ENCODE measurements around the gene CCDC24.

Gene CCDC24

GRCh38 chr1:43970911-43971310 is 20.5 kb upstream of the CCDC24 start:
- DNase-seq: no peak
- TF ChIP-seq POLR2A (IDR thresholded peaks at IDR 0.05; ENCODE audit: low read length) (no peak), GATA1 (IDR thresholded peaks at IDR 0.05; ENCODE audit: low read depth, low read length) (no peak)

- DNase-seq: no peak
These were observed 19.9 kb upstream of the CCDC24 start for GRCh38 chr1:43971336-43971980.

GRCh38 chr1:43973981-43974442 is 17.4 kb upstream of the CCDC24 start:
- DNase-seq: no peak
- no peak for TF ChIP-seq POLR2A (IDR thresholded peaks at IDR 0.05; ENCODE audit: low read length)
- no peak for TF ChIP-seq GATA1 (IDR thresholded peaks at IDR 0.05; ENCODE audit: low read depth, low read length)

More at GRCh38 chr1:43971336-43971980, 19.9 kb upstream of the CCDC24 start:
- TF ChIP-seq POLR2A (IDR thresholded peaks at IDR 0.05; ENCODE audit: low read length) (no peak), GATA1 (IDR thresholded peaks at IDR 0.05; ENCODE audit: low read depth, low read length) (no peak)

GRCh38 chr1:43974443-43975248 is 16.8 kb upstream of the CCDC24 start, which contains the start of gene ATP6V0B:
Gene ATP6V0B (plus strand): TSS chr1:43974960. CDS start chr1:43975041, 81 bp downstream.
- peak; percentile 96 to 98 for DNase-seq
- TF ChIP-seq POLR2A (IDR thresholded peaks at IDR 0.05; ENCODE audit: low read length): peak; percentile 92
- no peak for TF ChIP-seq GATA1 (IDR thresholded peaks at IDR 0.05; ENCODE audit: low read depth, low read length)

GRCh38 chr1:43975249-43975961 is 16.0 kb upstream of the CCDC24 start:
- TF ChIP-seq GATA1 (IDR thresholded peaks at IDR 0.05; ENCODE audit: low read depth, low read length) (no peak), POLR2A (IDR thresholded peaks at IDR 0.05; ENCODE audit: low read length) (no peak)
- peak; percentile 72 to 83 for DNase-seq

- TF ChIP-seq POLR2A (IDR thresholded peaks at IDR 0.05; ENCODE audit: low read length) (no peak), GATA1 (IDR thresholded peaks at IDR 0.05; ENCODE audit: low read depth, low read length) (no peak)
- DNase-seq: peak; percentile 36 to 59
These were observed 15.4 kb upstream of the CCDC24 start for GRCh38 chr1:43976045-43976444.

GRCh38 chr1:43976890-43977289 is 14.5 kb upstream of the CCDC24 start:
- DNase-seq: no peak
- TF ChIP-seq GATA1 (IDR thresholded peaks at IDR 0.05; ENCODE audit: low read depth, low read length): no peak
- TF ChIP-seq POLR2A (IDR thresholded peaks at IDR 0.05; ENCODE audit: low read length): no peak

- no peak for TF ChIP-seq POLR2A (IDR thresholded peaks at IDR 0.05; ENCODE audit: low read length)
- no peak for DNase-seq
These were observed 13.8 kb upstream of the CCDC24 start for GRCh38 chr1:43977376-43978263.

- TF ChIP-seq GATA1 (IDR thresholded peaks at IDR 0.05; ENCODE audit: low read depth, low read length): no peak
- no peak for TF ChIP-seq POLR2A (IDR thresholded peaks at IDR 0.05; ENCODE audit: low read length)
These were observed 13.2 kb upstream of the CCDC24 start for GRCh38 chr1:43978264-43978550.

GRCh38 chr1:43978551-43979260 is 12.7 kb upstream of the CCDC24 start, which contains the start of gene B4GALT2:
Gene B4GALT2 (plus strand): TSS chr1:43979210. CDS start chr1:43981161, 1,951 bp downstream.
- TF ChIP-seq POLR2A (IDR thresholded peaks at IDR 0.05; ENCODE audit: low read length): peak; percentile 11
- TF ChIP-seq GATA1 (IDR thresholded peaks at IDR 0.05; ENCODE audit: low read depth, low read length): no peak
- DNase-seq: peak; percentile 67 to 78

More at GRCh38 chr1:43978264-43978550, 13.2 kb upstream of the CCDC24 start:
- peak in 1 of 2 experiments; percentile 34 for DNase-seq

- TF ChIP-seq POLR2A (IDR thresholded peaks at IDR 0.05; ENCODE audit: low read length) (no peak), GATA1 (IDR thresholded peaks at IDR 0.05; ENCODE audit: low read depth, low read length) (no peak)
These were observed 12.2 kb upstream of the CCDC24 start for GRCh38 chr1:43979261-43979527.

GRCh38 chr1:43979528-43980254 is 11.7 kb upstream of the CCDC24 start:
- peak; percentile 71 to 75 for DNase-seq
- TF ChIP-seq GATA1 (IDR thresholded peaks at IDR 0.05; ENCODE audit: low read depth, low read length) (no peak), POLR2A (IDR thresholded peaks at IDR 0.05; ENCODE audit: low read length) (no peak)

More at GRCh38 chr1:43979261-43979527, 12.2 kb upstream of the CCDC24 start:
- DNase-seq: no peak
